Embryonic facial prominence (tissue), 1 donor: ENCODE data around the gene DHH.

Experiments used
- DNase-seq: peaks from one replicate; pipeline ENCODE4 v3.0.0-alpha.2; 2016; ENCODE audit errors: extremely low spot score

Gene DHH

GRCh38 chr12:49050507-49051372, 43.9 kb downstream of the DHH start:
- DNase-seq = no peak

GRCh38 chr12:49049566-49050224, 44.9 kb downstream of the DHH start:
- no peak for DNase-seq

- DNase-seq = no peak
These were observed 45.6 kb downstream of the DHH start for GRCh38 chr12:49048953-49049352.

- DNase-seq = no peak
These were observed 48.3 kb downstream of the DHH start for GRCh38 chr12:49046129-49046895.

GRCh38 chr12:49044660-49045059, 49.9 kb downstream of the DHH start:
- DNase-seq = no peak

- no peak for DNase-seq
These were observed 50.7 kb downstream of the DHH start for GRCh38 chr12:49043856-49044258.

- DNase-seq = no peak
These were observed 51.4 kb downstream of the DHH start for GRCh38 chr12:49043241-49043640.

GRCh38 chr12:49041881-49042484, 52.6 kb downstream of the DHH start:
- no peak for DNase-seq

GRCh38 chr12:49041036-49041880, 53.3 kb downstream of the DHH start:
- DNase-seq = no peak

GRCh38 chr12:49040364-49040855, 54.2 kb downstream of the DHH start:
- DNase-seq = no peak

- DNase-seq = no peak
These were observed 54.9 kb downstream of the DHH start for GRCh38 chr12:49039421-49040363.

- no peak for DNase-seq
These were observed 56.2 kb downstream of the DHH start for GRCh38 chr12:49038291-49038955.

- no peak for DNase-seq
These were observed 56.7 kb downstream of the DHH start for GRCh38 chr12:49037947-49038237.

- DNase-seq = no peak
These were observed 57.3 kb downstream of the DHH start for GRCh38 chr12:49037111-49037946.
